Stomach (tissue), 4 donors: ENCODE data around the gene EMP3.

Source experiments
- POLR2A ChIP-seq, 4 donors: fragments of 450-650 bp; IDR thresholded peaks; one replicate each; pipeline ENCODE4 v1.6.1; 2016; ENCODE audit warnings: antibody characterized with exemption in 4 of 4, control low read depth in 2 of 4, mild to moderate bottlenecking in 1 of 4, moderate library complexity in 1 of 4
- POLR2AphosphoS5 ChIP-seq, 3 donors: sonication (generic); formaldehyde crosslinking; IDR thresholded peaks; one replicate each; pipeline ENCODE4 v1.6.1; 2016; ENCODE audit warnings: antibody characterized with exemption in 3 of 3
- TF ChIP-seq, protein P1 (sequence below), 7 experiments: fragments of 450-650 bp in 4 of 7; fragments of 200-600 bp in 3 of 7; sonication (generic) in 3 of 7; IDR thresholded peaks; one replicate each; pipeline ENCODE4 v1.5.1; 2016 to 2019; ENCODE audit warnings: antibody characterized with exemption in 7 of 7, control low read depth in 2 of 7, mild to moderate bottlenecking in 1 of 7

DNA sequence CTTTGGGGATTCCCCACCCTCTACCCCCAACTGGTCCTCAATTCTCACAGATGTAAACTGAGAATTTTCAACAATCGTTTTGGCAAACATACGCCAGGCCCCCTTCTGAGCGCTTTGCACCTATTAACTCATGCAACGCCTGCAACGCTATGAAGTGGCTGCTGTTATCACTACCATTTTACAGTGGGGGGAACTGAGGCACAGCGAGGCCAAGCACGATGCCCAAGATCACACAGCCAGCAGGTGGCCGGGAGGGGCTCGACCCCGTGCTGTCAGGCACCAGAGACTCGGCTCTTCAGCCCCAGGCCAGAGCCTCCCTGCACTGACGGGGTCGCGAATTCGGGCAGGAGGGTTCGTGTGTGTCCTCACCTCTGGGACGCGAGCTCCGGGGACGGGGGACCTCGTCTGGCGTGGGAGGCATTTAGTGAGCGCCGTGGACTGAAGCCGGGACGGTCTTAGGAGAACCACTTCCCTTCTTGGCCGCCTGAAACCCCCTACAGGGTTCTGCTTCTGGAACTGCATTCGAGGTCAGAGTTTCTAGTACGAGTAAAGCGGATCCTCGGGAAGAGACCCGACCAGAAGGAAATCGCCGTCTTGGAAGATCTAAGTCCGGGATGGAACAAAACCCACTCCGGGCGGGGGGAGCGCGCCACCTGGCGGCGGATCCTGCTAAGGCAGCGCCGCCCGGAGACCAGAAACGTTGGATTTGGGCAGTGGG, 34.4 kb upstream of the EMP3 start:
- TF ChIP-seq POLR2A (IDR thresholded peaks at IDR 0.05) (no peak), POLR2AphosphoS5 (IDR thresholded peaks at IDR 0.05) (peak in 1 of 3 donors; percentile 55)
- TF ChIP-seq, protein P1, sequence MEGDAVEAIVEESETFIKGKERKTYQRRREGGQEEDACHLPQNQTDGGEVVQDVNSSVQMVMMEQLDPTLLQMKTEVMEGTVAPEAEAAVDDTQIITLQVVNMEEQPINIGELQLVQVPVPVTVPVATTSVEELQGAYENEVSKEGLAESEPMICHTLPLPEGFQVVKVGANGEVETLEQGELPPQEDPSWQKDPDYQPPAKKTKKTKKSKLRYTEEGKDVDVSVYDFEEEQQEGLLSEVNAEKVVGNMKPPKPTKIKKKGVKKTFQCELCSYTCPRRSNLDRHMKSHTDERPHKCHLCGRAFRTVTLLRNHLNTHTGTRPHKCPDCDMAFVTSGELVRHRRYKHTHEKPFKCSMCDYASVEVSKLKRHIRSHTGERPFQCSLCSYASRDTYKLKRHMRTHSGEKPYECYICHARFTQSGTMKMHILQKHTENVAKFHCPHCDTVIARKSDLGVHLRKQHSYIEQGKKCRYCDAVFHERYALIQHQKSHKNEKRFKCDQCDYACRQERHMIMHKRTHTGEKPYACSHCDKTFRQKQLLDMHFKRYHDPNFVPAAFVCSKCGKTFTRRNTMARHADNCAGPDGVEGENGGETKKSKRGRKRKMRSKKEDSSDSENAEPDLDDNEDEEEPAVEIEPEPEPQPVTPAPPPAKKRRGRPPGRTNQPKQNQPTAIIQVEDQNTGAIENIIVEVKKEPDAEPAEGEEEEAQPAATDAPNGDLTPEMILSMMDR (IDR thresholded peaks at IDR 0.05), result peak in 6 of 7 experiments; percentile 46 to 98 (median 96)
